HT-29 (cell line): ENCODE data around the gene NRAP. TPM values are rescaled to one million over a fixed set of nuclear protein-coding genes. Genes with fewer than 3 reads are reported as not detected.

ENCODE experiments used
- total RNA-seq: library from RNA; depleted of rRNA; stranded (reverse); fragments of >200 nt; shearing (Covaris generic); gene quantifications from 2 replicates; pipeline ENCODE4 v1.2.3, GENCODE V29; 2014; rRNA removed

Gene NRAP
- total RNA-seq, 1 experiment from 2014 or later = not detected

Other genes starting within 250 kb of the NRAP start
- not detected in 2 replicates for gene HABP2, start 111.0 kb downstream of the NRAP start, total RNA-seq
- gene CASP7, start 15.9 kb upstream of the NRAP start, total RNA-seq = 22.2 TPM in 2 replicates
- 0.55 TPM in 1 of 2 replicates, not detected in the other for gene PLEKHS1, start 87.6 kb upstream of the NRAP start, total RNA-seq
- gene DCLRE1A, start 190.0 kb upstream of the NRAP start, total RNA-seq = 5.1 and 5.7 TPM in 2 replicates
- 23.3 and 29.1 TPM in 2 replicates for gene NHLRC2, start 190.6 kb upstream of the NRAP start, total RNA-seq